Endothelial cell of umbilical vein (primary cell): ENCODE measurements around the gene PRKCI. TPM values are rescaled to one million over a fixed set of nuclear protein-coding genes. Genes with fewer than 3 reads are reported as not detected.

Experiments
- BruUV-seq: library from RNA; stranded (reverse); fragments of 400-500 nt; replicated peaks from 2 replicates; lab custom pipeline; 2021; lab: Mats Ljungman, UMichigan
- CTCF ChIA-PET: fragments of 300-600, 350-600 bp; sonication (Branson Sonifier 250); formaldehyde crosslinking; loops from one replicate; lab custom pipeline; 2021; ENCODE audit warnings: antibody characterized with exemption, inconsistent platforms; lab: Charles Lee
- POLR2A ChIA-PET: fragments of 300-600, 350-600 bp; sonication (Branson Sonifier 250); formaldehyde crosslinking; loops from one replicate; lab custom pipeline; 2021; ENCODE audit warnings: antibody characterized with exemption, inconsistent platforms; lab: Charles Lee
- DNase-seq: peaks from one replicate; pipeline ENCODE4 v3.0.0-alpha.2; 2011; ENCODE audit warnings: low read depth, low spot score
- FAIRE-seq: peaks from 2 replicates; lab custom pipeline; 2011; peaks lifted over from hg19 to GRCh38; lab: Jason Lieb, UNC
- H2AFZ ChIP-seq: 2 replicates; pipeline ENCODE4 v1.6.0; 2012; ENCODE audit warnings: low read depth, low read length, control low read depth, inconsistent platforms
- H3K27ac ChIP-seq: 2 replicates; pipeline ENCODE4 v1.5.1; 2011; ENCODE audit warnings: low read depth, mild to moderate bottlenecking, control low read depth, low read length, moderate library complexity; ENCODE audit not compliant: insufficient read depth
- H3K27me3 ChIP-seq, 2 experiments: 2 replicates each; pipeline versions ENCODE4 v1.6.0 to v1.6.1; 2011; ENCODE audit warnings: low read length in 2 of 2, mixed read lengths in 1 of 2; ENCODE audit not compliant: control insufficient read depth in 2 of 2, insufficient read depth in 2 of 2
- H3K36me3 ChIP-seq, 2 experiments: 2 replicates in 1 of 2; 3 replicates in 1 of 2; pipeline ENCODE4 v1.5.1; 2011; ENCODE audit warnings: low read length in 2 of 2, mild to moderate bottlenecking in 1 of 2, moderate library complexity in 1 of 2; ENCODE audit not compliant: control insufficient read depth in 2 of 2, insufficient read depth in 2 of 2; ENCODE audit errors: extremely low read depth in 1 of 2
- H3K4me1 ChIP-seq: 3 replicates; pipeline ENCODE4 v1.5.1; 2011; ENCODE audit warnings: mild to moderate bottlenecking, low read length; ENCODE audit not compliant: control insufficient read depth, insufficient read depth; ENCODE audit errors: extremely low read depth
- H3K4me2 ChIP-seq: 2 replicates; pipeline ENCODE4 v1.6.1; 2011; ENCODE audit warnings: low read length, control low read depth, mixed read lengths; ENCODE audit not compliant: insufficient read depth
- H3K4me3 ChIP-seq, 3 experiments: fragments of 200-600 bp in 1 of 3; sonication (generic), shearing (Covaris generic) in 1 of 3; replicated peaks in 1 of 3; 2 replicates each; pipeline ENCODE4 v1.5.1; 2011 to 2016; ENCODE audit warnings: control low read depth in 3 of 3, low read length in 3 of 3, mild to moderate bottlenecking in 2 of 3, inconsistent platforms in 1 of 3, low read depth in 1 of 3, moderate library complexity in 1 of 3; ENCODE audit not compliant: insufficient read depth in 1 of 3
- H3K79me2 ChIP-seq: 2 replicates; pipeline ENCODE4 v1.6.0; 2012; ENCODE audit warnings: low read length, inconsistent platforms; ENCODE audit not compliant: control insufficient read depth, insufficient read depth
- H3K9ac ChIP-seq: replicated peaks from 2 replicates; pipeline ENCODE3; 2011; ENCODE audit warnings: low read length, control low read depth; ENCODE audit not compliant: insufficient read depth; ENCODE audit errors: extremely low read depth
- H3K9me1 ChIP-seq: replicated peaks from 3 replicates; pipeline ENCODE4 v1.6.0; 2011; ENCODE audit warnings: mild to moderate bottlenecking, low read length; ENCODE audit not compliant: control insufficient read depth, insufficient read depth; ENCODE audit errors: extremely low read depth
- H3K9me3 ChIP-seq: replicated peaks from 2 replicates; pipeline ENCODE4 v1.5.1; 2012; ENCODE audit warnings: low read length, inconsistent platforms; ENCODE audit not compliant: control insufficient read depth, insufficient read depth
- H4K20me1 ChIP-seq: replicated peaks from 2 replicates; pipeline ENCODE3; 2011; ENCODE audit warnings: mild to moderate bottlenecking, low read length; ENCODE audit not compliant: control insufficient read depth, insufficient read depth; ENCODE audit errors: extremely low read depth
- CTCF ChIP-seq, 2 donors: IDR thresholded peaks; 1 replicate in 1 of 2; 2 replicates in 1 of 2; pipeline ENCODE4 v1.5.1; 2011; ENCODE audit warnings: low read length in 2 of 2, mild to moderate bottlenecking in 2 of 2, moderate library complexity in 2 of 2, control low read depth in 1 of 2, inconsistent platforms in 1 of 2, low read depth in 1 of 2; ENCODE audit not compliant: insufficient read depth in 1 of 2; ENCODE audit errors: extremely low read depth in 1 of 2
- EZH2 ChIP-seq: IDR thresholded peaks from 2 replicates; pipeline ENCODE4 v1.6.1; 2012; ENCODE audit warnings: borderline replicate concordance, low read depth, mild to moderate bottlenecking, moderate library complexity, low read length, inconsistent platforms; ENCODE audit not compliant: severe bottlenecking
- FOS ChIP-seq: IDR thresholded peaks from 2 replicates; pipeline ENCODE4 v1.6.1; 2011; ENCODE audit warnings: mild to moderate bottlenecking, low read length, moderate library complexity, borderline replicate concordance; ENCODE audit not compliant: insufficient read depth
- GATA2 ChIP-seq: IDR thresholded peaks from 2 replicates; pipeline ENCODE4 v1.7.0; 2011; ENCODE audit warnings: low read depth, mild to moderate bottlenecking, moderate library complexity, mixed read lengths, low read length; ENCODE audit not compliant: insufficient read length, insufficient read depth
- JUN ChIP-seq: IDR thresholded peaks from 2 replicates; pipeline ENCODE4 v1.6.1; 2011; ENCODE audit warnings: borderline replicate concordance, low read depth; ENCODE audit not compliant: insufficient read length, insufficient read depth
- MAX ChIP-seq: IDR thresholded peaks from 2 replicates; pipeline ENCODE4 v1.6.1; 2011; ENCODE audit not compliant: insufficient read depth, insufficient read length
- MYC ChIP-seq: IDR thresholded peaks from one replicate; pipeline ENCODE4 v1.6.1; 2011; ENCODE audit warnings: mild to moderate bottlenecking, low read depth, low read length
- POLR2A ChIP-seq: IDR thresholded peaks from 2 replicates; pipeline ENCODE4 v1.6.1; 2012; ENCODE audit warnings: low read depth, mild to moderate bottlenecking, control low read depth, low read length
- POLR2AphosphoS5 ChIP-seq: IDR thresholded peaks from 2 replicates; pipeline ENCODE4 v1.6.1; 2012; ENCODE audit warnings: low read depth, mild to moderate bottlenecking, control low read depth, low read length, moderate library complexity; ENCODE audit not compliant: insufficient read depth
- dilution Hi-C: fragments of 300-500 bp; cut with MboI; formaldehyde crosslinking; loops from one replicate; pipeline ENCODE4 v1.15.0; 2019; ENCODE audit warnings: low sequenced_read_pairs; ENCODE audit not compliant: extremely low pct_ligation_motif_present
- intact Hi-C: fragments of 100-400 bp; cut with micrococcal nuclease; formaldehyde crosslinking; loops from one replicate; pipeline ENCODE4 v1.10.0; 2022
- polyA plus RNA-seq, 4 experiments: library from polyadenylated mRNA; depleted of rRNA in 3 of 4; stranded (reverse) in 3 of 4; unstranded in 1 of 4; fragments of >200 nt; gene quantifications; 2 replicates each; pipeline versions ENCODE4 v1.2.1 to v1.2.3, GENCODE V29; 2011 to 2012; ENCODE audit warnings: missing spikeins in 1 of 4
- total RNA-seq: library from RNA; stranded (reverse); gene quantifications from 2 replicates; pipeline ENCODE4 v1.2.3, GENCODE V29; 2021

Gene PRKCI
- total and polyA plus RNA-seq, 2 donors (not counting 3 experiments of a cell fraction or from before 2014, with no cell fraction given) = 7.1 to 23.9 TPM

GRCh38 chr3:170228093-170228766 lies 6.0 kb downstream of the PRKCI start:
- Histone ChIP-seq H4K20me1 (peaks cover 5% of the 10 kb centered on the region), H3K9me1 (no peaks in the 10 kb centered on the region), H3K4me2 (no peak overlapping the region), H3K9ac (no peak overlapping the region), H3K79me2 (peaks cover 37% of the 10 kb centered on the region), H3K9me3 (no peaks in the 10 kb centered on the region), H3K36me3 (no peaks in the 10 kb centered on the region), H3K27me3 (no peaks in the 10 kb centered on the region), H3K27ac (no peak overlapping the region), H2AFZ (no peak overlapping the region), H3K4me3 (no peak overlapping the region), H3K4me1 (peaks cover 4% of the 10 kb centered on the region)
- FAIRE-seq = no peak
- CTCF ChIA-PET = no interaction called here
- TF ChIP-seq FOS = no peak
- TF ChIP-seq GATA2 = no peak
- TF ChIP-seq MAX = no peak
- no peak for TF ChIP-seq MYC
- TF ChIP-seq POLR2AphosphoS5 = no peak
- TF ChIP-seq JUN = no peak
- no peak for TF ChIP-seq EZH2
- TF ChIP-seq POLR2A = no peak
- no peak for TF ChIP-seq CTCF (IDR thresholded peaks at IDR 0.05; ENCODE audit: extremely low read depth in 1 of 2, insufficient read depth in 1 of 2, low read depth in 1 of 2, low read length in 2 of 2)
- no TSS peak for BruUV-seq
- no peak for DNase-seq
- intact Hi-C loops = no loop called here
- POLR2A ChIA-PET = no interaction called here
- dilution Hi-C loops = no loop called here
